Tibial artery (tissue), 4 donors: ENCODE results near the gene KIAA0930.

Experiments
- DNase-seq, 2 donors: peaks; one replicate each; pipeline ENCODE4 v3.0.0-alpha.2; 2019
- H3K27ac ChIP-seq, 2 donors: fragments of 200-600 bp; sonication (generic) in 1 of 2; 1 replicate in 1 of 2; 2 replicates in 1 of 2; pipeline ENCODE4 v1.5.1; 2018 to 2019; ENCODE audit warnings: mild to moderate bottlenecking in 1 of 2
- H3K27me3 ChIP-seq, 2 donors: fragments of 200-600 bp; sonication (generic) in 1 of 2; one replicate each; pipeline versions ENCODE4 v1.5.1 to v1.6.0; 2016 to 2019
- H3K36me3 ChIP-seq, 3 donors: fragments of 200-600 bp; sonication (generic) in 2 of 3; one replicate each; pipeline ENCODE4 v1.5.1; 2016 to 2019; ENCODE audit warnings: mild to moderate bottlenecking in 2 of 3
- H3K4me1 ChIP-seq, 4 donors: fragments of 200-600 bp; sonication (generic) in 2 of 4; 1 replicate in 3 of 4; 2 replicates in 1 of 4; pipeline ENCODE4 v1.5.1; 2016 to 2019
- H3K4me3 ChIP-seq, 2 donors: fragments of 200-600 bp; sonication (generic) in 1 of 2; 1 replicate in 1 of 2; 2 replicates in 1 of 2; pipeline ENCODE4 v1.5.1; 2018 to 2019; ENCODE audit warnings: mild to moderate bottlenecking in 2 of 2
- H3K9me3 ChIP-seq, 3 donors: fragments of 200-600 bp; sonication (generic) in 1 of 3; one replicate each; pipeline ENCODE4 v1.5.1; 2016 to 2019
- CTCF ChIP-seq, 2 experiments: fragments of 200-600 bp in 1 of 2; fragments of 450-650 bp in 1 of 2; IDR thresholded peaks; one replicate each; pipeline ENCODE4 v1.5.1; 2017 to 2019; ENCODE audit warnings: antibody characterized with exemption in 2 of 2, mild to moderate bottlenecking in 1 of 2, moderate library complexity in 1 of 2
- intact Hi-C: fragments of 100-400 bp; cut with DNase I; formaldehyde crosslinking; loops from one replicate; pipeline ENCODE4 v1.15.0; 2023; ENCODE audit warnings: low total_unique reads

Gene KIAA0930

GRCh38 chr22:45211848-45212247, 28.8 kb downstream of the KIAA0930 start:
- Histone ChIP-seq H3K9me3 (no peaks in the 10 kb centered on the region), H3K27ac (peak overlapping the region; percentile 63 to 72), H3K4me3 (peak overlapping the region; percentile 43 to 52), H3K36me3 (peaks cover 0 to 9% (median 0%) of the 10 kb centered on the region in 3 donors), H3K27me3 (no peaks in the 10 kb centered on the region), H3K4me1 (peaks cover 10 to 41% (median 37%) of the 10 kb centered on the region in 4 donors)
- intact Hi-C loops, result no loop called here
- TF ChIP-seq CTCF (IDR thresholded peaks at IDR 0.05), result no peak
- DNase-seq, result no peak

DNA sequence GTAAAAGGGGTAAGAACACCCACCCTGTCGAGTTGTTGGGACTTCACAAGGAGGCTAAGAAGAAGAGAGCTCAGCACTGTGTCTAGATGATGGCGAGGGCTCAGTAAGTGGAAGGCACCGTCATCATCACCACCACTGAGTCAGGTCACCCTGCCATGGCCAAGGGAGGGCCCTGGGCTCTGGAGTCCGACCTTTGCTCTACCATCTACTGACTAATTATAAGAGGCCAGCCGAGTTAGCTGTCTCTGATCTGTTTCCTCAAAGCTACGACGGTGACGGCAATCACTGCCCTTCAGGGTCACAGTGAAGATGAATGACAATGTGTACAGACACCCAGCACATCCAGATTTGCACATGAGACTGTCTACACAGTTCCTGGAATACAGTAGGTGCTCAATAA, 29.3 kb downstream of the KIAA0930 start:
- TF ChIP-seq CTCF (IDR thresholded peaks at IDR 0.05), result no peak
- peaks cover 0 to 10% (median 0%) of the 10 kb centered on the region in 3 donors for H3K36me3 ChIP-seq
- no peaks in the 10 kb centered on the region for H3K9me3 ChIP-seq
- no peaks in the 10 kb centered on the region for H3K27me3 ChIP-seq
- peak overlapping the region; percentile 43 to 52 for H3K4me3 ChIP-seq
- no peak for DNase-seq
- intact Hi-C loops, result no loop called here
- H3K27ac ChIP-seq, result peak overlapping the region; percentile 63 to 72
- H3K4me1 ChIP-seq, result peaks cover 10 to 41% (median 37%) of the 10 kb centered on the region in 4 donors

GRCh38 chr22:45210991-45211390, 29.7 kb downstream of the KIAA0930 start:
- no peaks in the 10 kb centered on the region for H3K27me3 ChIP-seq
- peak overlapping the region in 1 of 2 donors; percentile 72 for H3K27ac ChIP-seq
- H3K36me3 ChIP-seq, result peaks cover 0 to 14% (median 0%) of the 10 kb centered on the region in 3 donors
- TF ChIP-seq CTCF (IDR thresholded peaks at IDR 0.05), result no peak
- peak overlapping the region; percentile 43 to 52 for H3K4me3 ChIP-seq
- intact Hi-C loops, result no loop called here
- peaks cover 10 to 41% (median 37%) of the 10 kb centered on the region in 4 donors for H3K4me1 ChIP-seq
- no peaks in the 10 kb centered on the region for H3K9me3 ChIP-seq
- no peak for DNase-seq

DNA sequence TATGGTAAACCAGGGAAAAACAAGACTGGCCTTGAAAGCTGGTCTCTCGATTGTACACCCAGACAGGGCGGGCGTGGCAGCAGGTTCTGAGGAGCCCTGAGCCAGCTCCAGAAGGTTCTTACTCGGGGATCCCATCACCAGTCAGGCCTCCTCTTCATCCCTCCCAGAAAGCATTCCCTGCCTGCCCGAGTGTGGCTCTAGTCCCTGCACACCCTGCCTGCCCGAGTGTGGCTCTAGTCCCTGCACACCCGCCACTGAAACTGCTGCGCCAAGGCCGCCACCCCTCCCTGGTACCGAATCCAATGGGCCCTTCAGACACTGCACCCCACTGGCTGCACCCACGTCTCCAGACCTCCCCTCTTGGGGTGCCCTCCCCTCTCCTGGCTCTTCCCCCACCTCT, 30.1 kb downstream of the KIAA0930 start:
- intact Hi-C loops, result no loop called here
- no peak for DNase-seq
- TF ChIP-seq CTCF (IDR thresholded peaks at IDR 0.05), result no peak
- Histone ChIP-seq H3K9me3 (no peaks in the 10 kb centered on the region), H3K27me3 (no peaks in the 10 kb centered on the region), H3K4me1 (peaks cover 10 to 41% (median 37%) of the 10 kb centered on the region in 4 donors), H3K4me3 (peak overlapping the region in 1 of 2 donors; percentile 43), H3K36me3 (peaks cover under 1 to 18% (median 2%) of the 10 kb centered on the region in 3 donors), H3K27ac (peak overlapping the region in 1 of 2 donors; percentile 72)

DNA sequence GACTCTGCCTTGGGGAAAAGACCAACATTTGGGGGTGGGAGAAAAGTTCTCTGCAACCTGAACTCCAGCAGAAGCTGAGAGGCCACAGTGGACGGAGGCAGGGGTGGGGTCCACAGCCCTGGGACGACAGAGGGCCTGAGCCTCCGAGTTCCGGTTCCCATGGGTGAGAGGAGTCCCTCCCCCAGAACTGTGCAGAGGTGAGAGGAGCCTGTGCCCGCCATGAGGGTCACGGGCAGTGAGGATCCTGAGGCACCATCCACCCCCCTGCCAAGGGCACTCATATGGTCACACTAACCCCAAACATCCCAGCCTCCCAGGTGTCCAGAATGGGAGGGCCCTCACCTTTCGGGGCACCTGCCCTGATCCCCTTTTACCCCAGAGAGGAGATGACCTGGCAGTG, 30.5 kb downstream of the KIAA0930 start:
- no peak for DNase-seq
- peaks cover 10 to 41% (median 37%) of the 10 kb centered on the region in 4 donors for H3K4me1 ChIP-seq
- TF ChIP-seq CTCF (IDR thresholded peaks at IDR 0.05), result no peak
- H3K36me3 ChIP-seq, result peaks cover 4 to 22% (median 6%) of the 10 kb centered on the region in 3 donors
- H3K9me3 ChIP-seq, result no peaks in the 10 kb centered on the region
- H3K4me3 ChIP-seq, result no peak overlapping the region
- H3K27me3 ChIP-seq, result no peaks in the 10 kb centered on the region
- H3K27ac ChIP-seq, result peak overlapping the region in 1 of 2 donors; percentile 72
- intact Hi-C loops, result no loop called here
